ENCODE data around the gene DGLUCY.

DNA sequence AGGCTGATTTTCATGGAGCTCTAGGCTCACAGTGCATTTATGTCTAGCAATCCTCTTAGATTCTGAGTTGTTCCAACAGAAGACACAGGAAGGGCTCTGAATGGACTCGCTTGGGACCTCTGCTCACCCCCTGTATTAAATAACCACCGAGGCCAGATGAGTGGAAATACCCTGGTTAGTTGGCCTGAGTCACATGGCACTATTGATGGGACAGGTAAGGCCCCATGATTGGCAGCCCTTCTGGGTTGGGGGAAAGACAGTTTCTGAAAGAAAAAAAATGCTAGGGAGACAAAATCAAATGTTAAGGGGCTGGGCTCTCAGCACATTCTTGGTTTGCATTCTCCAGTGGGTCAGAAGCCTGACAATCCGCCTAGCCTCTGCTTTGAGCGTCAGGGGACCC, 14.8 kb downstream of the DGLUCY start:
- TF ChIP-seq, protein P1, sequence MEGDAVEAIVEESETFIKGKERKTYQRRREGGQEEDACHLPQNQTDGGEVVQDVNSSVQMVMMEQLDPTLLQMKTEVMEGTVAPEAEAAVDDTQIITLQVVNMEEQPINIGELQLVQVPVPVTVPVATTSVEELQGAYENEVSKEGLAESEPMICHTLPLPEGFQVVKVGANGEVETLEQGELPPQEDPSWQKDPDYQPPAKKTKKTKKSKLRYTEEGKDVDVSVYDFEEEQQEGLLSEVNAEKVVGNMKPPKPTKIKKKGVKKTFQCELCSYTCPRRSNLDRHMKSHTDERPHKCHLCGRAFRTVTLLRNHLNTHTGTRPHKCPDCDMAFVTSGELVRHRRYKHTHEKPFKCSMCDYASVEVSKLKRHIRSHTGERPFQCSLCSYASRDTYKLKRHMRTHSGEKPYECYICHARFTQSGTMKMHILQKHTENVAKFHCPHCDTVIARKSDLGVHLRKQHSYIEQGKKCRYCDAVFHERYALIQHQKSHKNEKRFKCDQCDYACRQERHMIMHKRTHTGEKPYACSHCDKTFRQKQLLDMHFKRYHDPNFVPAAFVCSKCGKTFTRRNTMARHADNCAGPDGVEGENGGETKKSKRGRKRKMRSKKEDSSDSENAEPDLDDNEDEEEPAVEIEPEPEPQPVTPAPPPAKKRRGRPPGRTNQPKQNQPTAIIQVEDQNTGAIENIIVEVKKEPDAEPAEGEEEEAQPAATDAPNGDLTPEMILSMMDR (IDR thresholded peaks at IDR 0.05): no peak
- TF ChIP-seq POLR2A (IDR thresholded peaks at IDR 0.05): no peak

Data from Peyer's patch (tissue), 4 donors.